Epithelial cell of proximal tubule (primary cell): Measurements from ENCODE around the gene PRSS56. TPM values are rescaled to one million over a fixed set of nuclear protein-coding genes. Genes with fewer than 3 reads are reported as not detected.

ENCODE experiments used
- DNase-seq: peaks from one replicate; pipeline ENCODE4 v3.0.0-alpha.2; 2011; ENCODE audit warnings: low read depth
- H3K4me3 ChIP-seq: 2 replicates; pipeline ENCODE4 v1.5.1; 2011; ENCODE audit warnings: low read depth, mild to moderate bottlenecking, low read length
- total RNA-seq: library from RNA; depleted of rRNA; stranded (reverse); fragments of >200 nt; gene quantifications from 2 replicates; pipeline ENCODE4 v1.2.3, GENCODE V29; 2015
- TF ChIP-seq, protein P1 (sequence below): conservative IDR thresholded peaks from 2 replicates; pipeline ENCODE4 v1.5.1; 2012; ENCODE audit warnings: low read depth, mild to moderate bottlenecking, low read length

Gene PRSS56
- total RNA-seq, 1 donor from 2014 or later = not detected

DNA sequence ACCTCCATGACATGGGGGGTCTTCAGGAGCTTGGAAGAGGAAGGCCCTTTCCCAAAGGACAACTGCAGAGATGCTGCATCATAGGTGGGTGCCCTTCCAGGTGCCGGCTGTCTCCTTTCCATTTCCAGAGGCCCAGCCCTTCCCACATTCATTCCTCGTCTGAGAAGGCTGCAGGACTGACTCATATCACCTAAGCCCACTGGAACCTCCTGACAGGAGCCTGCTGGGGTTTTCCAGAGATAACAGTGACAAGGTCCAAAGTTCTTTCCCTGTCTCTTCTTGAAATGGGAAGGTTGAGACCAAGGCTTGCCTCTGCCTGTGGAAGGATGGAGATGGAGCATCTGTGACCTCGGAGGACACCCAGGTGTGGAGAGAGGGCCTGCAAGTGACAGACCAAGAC lies 3.6 kb upstream of the PRSS56 start:
- no peak for DNase-seq
- no peak overlapping the region for H3K4me3 ChIP-seq
- TF ChIP-seq, protein P1, sequence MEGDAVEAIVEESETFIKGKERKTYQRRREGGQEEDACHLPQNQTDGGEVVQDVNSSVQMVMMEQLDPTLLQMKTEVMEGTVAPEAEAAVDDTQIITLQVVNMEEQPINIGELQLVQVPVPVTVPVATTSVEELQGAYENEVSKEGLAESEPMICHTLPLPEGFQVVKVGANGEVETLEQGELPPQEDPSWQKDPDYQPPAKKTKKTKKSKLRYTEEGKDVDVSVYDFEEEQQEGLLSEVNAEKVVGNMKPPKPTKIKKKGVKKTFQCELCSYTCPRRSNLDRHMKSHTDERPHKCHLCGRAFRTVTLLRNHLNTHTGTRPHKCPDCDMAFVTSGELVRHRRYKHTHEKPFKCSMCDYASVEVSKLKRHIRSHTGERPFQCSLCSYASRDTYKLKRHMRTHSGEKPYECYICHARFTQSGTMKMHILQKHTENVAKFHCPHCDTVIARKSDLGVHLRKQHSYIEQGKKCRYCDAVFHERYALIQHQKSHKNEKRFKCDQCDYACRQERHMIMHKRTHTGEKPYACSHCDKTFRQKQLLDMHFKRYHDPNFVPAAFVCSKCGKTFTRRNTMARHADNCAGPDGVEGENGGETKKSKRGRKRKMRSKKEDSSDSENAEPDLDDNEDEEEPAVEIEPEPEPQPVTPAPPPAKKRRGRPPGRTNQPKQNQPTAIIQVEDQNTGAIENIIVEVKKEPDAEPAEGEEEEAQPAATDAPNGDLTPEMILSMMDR = no peak

DNA sequence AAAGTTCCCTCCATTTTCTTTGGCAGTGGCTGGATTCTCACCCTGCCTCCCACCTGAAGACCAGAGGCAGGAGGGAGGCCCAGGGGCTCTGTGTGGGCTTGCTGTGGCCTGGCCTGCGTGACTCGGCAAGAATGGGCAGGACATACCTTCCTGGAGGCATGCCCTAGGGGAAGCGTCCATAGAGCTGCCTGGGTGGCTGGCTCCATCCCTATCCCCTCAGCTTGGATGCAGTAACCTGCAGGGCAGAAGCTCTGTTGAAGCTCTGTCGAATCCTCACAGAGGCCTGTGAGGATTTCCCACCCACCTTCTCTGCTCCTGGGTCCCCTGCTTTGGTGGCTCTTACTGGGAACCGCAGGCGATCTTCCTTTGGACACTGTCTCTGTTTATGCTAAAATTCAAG lies 1.3 kb upstream of the PRSS56 start:
- TF ChIP-seq, protein P1 = no peak
- H3K4me3 ChIP-seq = no peak overlapping the region
- no peak for DNase-seq

DNA sequence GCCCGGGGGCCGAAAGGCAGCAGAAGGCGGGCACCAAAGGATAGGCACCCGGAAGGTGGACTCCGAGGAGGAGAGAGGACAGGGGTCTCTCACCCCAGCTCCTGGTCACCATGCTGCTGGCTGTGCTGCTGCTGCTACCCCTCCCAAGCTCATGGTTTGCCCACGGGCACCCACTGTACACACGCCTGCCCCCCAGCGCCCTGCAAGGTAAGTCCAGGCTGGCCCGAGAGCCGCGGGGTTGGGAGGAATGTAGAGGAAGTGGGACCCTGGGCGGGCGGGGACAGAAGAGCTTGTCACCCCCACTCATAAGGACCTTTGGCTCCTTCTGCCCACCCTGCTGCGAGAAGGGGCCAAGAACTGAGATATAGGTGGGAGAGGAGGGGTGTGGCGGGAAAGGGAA lies 301 bp downstream of the PRSS56 start:
- no peak for DNase-seq
- TF ChIP-seq, protein P1 = no peak
- no peak overlapping the region for H3K4me3 ChIP-seq

DNA sequence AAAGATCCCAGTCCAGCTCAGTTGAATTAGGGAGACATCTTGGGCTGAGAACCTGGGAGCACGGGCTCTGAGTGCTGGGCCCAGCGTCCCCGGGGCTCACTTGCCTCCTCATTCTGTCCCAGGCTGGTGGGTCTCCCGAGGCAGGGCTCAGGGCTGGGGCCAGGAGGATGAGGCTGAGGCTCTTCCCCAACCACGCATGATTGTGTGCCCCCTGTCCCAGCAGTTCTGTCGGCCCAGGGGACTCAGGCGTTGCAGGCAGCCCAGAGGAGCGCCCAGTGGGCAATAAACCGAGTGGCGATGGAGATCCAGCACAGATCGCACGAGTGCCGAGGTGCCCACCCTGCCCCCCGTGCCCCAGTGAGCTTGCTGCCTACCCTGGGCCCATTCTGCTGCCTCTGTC lies 910 bp downstream of the PRSS56 start:
- no peak overlapping the region for H3K4me3 ChIP-seq
- no peak for DNase-seq
- TF ChIP-seq, protein P1 = no peak

DNA sequence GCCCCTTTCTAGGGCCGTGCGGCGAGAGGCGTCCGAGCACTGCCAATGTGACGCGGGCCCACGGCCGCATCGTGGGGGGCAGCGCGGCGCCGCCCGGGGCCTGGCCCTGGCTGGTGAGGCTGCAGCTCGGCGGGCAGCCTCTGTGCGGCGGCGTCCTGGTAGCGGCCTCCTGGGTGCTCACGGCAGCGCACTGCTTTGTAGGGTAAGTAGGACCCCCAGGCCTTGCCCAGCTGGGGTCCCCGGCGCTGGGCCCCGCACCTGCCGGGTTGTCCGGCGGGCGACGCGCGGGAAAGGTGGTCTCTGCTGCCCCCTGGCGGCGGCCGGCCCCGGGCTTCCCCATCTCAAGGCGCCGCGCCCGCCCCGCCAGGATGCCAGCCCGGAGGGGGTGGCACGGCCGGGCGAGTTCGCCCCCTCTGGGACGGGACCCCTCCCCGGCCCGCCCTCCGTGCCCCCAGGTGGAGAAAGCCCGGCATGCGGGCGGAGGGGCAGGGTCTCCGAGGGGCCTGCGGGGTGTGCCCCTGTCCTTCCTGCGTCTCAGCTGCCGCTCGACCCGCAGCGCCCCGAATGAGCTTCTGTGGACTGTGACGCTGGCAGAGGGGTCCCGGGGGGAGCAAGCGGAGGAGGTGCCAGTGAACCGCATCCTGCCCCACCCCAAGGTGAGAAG lies 1.9 kb downstream of the PRSS56 start:
- H3K4me3 ChIP-seq = peak overlapping the region; percentile 19
- TF ChIP-seq, protein P1 = peak; percentile 59
- DNase-seq = no peak

DNA sequence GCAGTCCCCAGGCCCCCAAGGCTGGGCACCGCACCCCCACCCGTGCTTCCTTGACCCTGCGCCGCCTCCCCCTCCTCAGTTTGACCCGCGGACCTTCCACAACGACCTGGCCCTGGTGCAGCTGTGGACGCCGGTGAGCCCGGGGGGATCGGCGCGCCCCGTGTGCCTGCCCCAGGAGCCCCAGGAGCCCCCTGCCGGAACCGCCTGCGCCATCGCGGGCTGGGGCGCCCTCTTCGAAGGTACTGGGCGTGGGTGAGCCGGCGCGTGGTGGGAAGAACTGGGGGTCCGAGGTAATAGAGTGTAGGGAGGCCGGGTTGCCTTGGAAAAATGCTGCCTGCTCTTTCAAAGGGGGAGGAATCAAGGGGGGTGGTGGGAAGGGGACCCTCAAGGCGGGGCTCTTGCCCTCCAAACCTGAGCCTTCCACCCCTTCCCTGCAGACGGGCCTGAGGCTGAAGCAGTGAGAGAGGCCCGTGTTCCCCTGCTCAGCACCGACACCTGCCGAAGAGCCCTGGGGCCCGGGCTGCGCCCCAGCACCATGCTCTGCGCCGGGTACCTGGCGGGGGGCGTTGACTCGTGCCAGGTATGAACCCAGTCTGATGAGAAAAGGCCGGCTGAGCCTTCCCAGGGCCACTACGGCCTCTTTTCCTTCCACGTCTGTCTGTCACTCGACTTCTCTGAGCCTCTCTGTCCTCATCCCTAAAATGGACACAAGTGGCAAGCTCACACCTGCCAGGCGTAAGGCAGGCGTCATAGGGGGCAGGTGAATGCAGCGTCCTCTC lies 2.6 kb downstream of the PRSS56 start:
- no peak for DNase-seq
- H3K4me3 ChIP-seq = peak overlapping the region; percentile 19
- TF ChIP-seq, protein P1 = no peak

DNA sequence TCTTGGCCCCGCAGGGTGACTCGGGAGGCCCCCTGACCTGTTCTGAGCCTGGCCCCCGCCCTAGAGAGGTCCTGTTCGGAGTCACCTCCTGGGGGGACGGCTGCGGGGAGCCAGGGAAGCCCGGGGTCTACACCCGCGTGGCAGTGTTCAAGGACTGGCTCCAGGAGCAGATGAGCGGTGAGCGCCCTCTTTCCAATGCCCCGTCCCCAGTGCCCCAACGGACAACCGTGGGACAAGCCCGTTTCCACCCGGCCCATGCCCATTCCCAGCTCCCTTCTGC lies 3.2 kb downstream of the PRSS56 start:
- H3K4me3 ChIP-seq = peak overlapping the region; percentile 30
- TF ChIP-seq, protein P1 = no peak
- no peak for DNase-seq
